ENCODE data around the gene CHAC1.

The CHAC1 gene

DNA sequence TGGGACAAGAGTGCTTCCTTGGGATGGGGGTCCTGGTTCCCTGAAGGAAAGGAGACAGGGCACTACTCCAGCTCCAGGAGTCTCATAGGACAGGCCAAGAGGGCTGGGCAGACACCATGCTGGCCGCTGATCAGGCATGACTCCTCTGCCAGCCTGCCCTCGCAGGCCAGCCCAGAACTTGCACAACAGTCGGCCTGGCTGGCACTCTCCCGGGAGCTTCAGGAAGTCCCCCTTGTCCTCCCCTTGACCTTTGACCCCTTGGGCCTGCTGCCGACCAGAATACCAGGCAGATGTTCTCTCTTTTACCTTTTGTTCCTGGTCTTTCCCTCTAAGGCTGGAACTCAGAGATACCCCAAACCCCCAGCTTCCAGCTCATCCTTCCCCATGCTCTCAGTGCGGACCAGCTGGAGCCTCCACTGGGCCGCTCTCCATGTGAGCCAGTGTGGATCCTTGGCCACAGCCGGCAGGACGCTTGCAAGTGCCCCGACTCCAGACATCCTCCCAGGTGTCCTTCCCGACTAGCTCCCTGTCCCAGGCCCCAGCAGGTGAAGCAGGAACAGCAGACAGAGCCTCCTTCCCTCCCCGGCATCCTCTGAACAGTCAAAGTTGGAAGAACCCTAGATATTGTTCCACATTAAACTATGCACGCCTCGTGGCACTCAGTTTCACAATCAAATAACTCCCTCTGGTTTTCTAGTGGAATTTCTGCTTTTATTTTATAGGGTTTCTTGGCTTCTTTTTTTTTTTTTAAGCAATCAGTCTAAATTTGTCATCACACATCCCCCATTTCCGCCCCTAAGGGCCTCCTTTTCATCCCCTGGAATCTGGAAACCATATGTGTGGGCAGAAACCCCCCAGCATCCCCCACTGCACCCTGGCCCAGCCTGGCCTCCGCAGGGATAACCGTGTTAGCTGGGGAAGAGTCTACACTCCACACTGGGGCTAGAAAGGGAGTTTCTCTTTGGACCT lies 43.3 kb upstream of the CHAC1 start:
- ChIA-PET POLR2A (no interaction called here), CTCF (interaction anchor here (0.7 to 20.5 kb wide), 7 partner anchors 14 to 111 kb away, joined by 3 to 498 read pairs (median 4); partner anchors contain the start of genes CHAC1 and DLL4)
- TF ChIP-seq, protein P1, sequence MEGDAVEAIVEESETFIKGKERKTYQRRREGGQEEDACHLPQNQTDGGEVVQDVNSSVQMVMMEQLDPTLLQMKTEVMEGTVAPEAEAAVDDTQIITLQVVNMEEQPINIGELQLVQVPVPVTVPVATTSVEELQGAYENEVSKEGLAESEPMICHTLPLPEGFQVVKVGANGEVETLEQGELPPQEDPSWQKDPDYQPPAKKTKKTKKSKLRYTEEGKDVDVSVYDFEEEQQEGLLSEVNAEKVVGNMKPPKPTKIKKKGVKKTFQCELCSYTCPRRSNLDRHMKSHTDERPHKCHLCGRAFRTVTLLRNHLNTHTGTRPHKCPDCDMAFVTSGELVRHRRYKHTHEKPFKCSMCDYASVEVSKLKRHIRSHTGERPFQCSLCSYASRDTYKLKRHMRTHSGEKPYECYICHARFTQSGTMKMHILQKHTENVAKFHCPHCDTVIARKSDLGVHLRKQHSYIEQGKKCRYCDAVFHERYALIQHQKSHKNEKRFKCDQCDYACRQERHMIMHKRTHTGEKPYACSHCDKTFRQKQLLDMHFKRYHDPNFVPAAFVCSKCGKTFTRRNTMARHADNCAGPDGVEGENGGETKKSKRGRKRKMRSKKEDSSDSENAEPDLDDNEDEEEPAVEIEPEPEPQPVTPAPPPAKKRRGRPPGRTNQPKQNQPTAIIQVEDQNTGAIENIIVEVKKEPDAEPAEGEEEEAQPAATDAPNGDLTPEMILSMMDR (IDR thresholded peaks at IDR 0.05; ENCODE audit: insufficient read depth, low read length, missing control alignments), result no peak
- no peak for DNase-seq (ENCODE audit: low read depth, low spot score)
- H3K4me3 ChIP-seq (ENCODE audit: low read depth, low read length), result no peak overlapping the region

DNA sequence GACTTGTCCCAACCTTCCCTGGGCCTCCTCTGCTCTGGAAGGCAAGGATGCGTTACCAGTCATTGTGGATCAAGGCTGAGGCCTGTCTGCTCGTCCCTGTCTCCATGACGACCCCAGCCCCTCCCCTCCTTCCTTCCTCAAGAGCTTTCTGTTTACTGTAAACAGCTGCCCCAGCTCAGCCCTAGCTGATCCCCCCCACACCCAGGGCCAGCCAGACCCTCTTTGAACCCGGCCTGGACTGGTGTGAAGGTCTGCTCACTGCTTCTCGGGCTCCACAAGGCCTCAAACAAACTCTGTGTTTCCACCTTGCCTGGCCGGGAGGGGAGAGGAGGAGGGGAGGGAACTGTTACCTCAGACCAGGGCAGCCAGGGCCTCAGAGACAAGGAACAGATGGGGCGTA lies 42.1 kb upstream of the CHAC1 start:
- ChIA-PET POLR2A (interaction anchor here (1.0 kb wide), 1 partner anchor 46 kb away, joined by 3 read pairs; no protein-coding TSS in a partner anchor), CTCF (interaction anchor here (4.8 to 20.5 kb wide), 2 partner anchors 30 to 110 kb away, joined by 35 to 498 read pairs; no protein-coding TSS in a partner anchor)
- DNase-seq (ENCODE audit: low read depth, low spot score), result no peak
- H3K4me3 ChIP-seq (ENCODE audit: low read depth, low read length), result no peak overlapping the region
- TF ChIP-seq, protein P1 (IDR thresholded peaks at IDR 0.05; ENCODE audit: insufficient read depth, low read length, missing control alignments), result no peak

DNA sequence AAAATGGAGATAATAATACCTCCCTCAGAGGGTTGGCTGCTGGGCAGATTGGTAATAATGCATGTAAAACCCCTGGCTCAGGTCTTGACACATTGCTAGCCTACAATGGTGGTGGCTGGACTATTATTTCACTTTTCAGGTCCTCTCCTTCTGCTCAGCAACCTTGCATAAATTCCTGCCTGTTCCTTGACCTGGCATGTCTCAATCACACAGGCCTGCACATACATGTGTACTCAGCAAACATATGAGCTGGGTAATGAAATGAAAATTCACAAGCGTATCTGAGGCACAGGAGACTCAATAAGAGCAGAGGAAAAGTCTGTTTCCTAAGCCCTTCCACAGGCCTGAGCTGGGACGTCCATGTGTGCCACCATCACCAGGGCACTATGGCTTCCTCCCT lies 41.6 kb upstream of the CHAC1 start:
- no peak overlapping the region for H3K4me3 ChIP-seq (ENCODE audit: low read depth, low read length)
- TF ChIP-seq, protein P1 (IDR thresholded peaks at IDR 0.05; ENCODE audit: insufficient read depth, low read length, missing control alignments), result no peak
- no peak for DNase-seq (ENCODE audit: low read depth, low spot score)
- POLR2A ChIA-PET, result interaction anchor here (1.0 kb wide), 1 partner anchor 46 kb away, joined by 3 read pairs; no protein-coding TSS in a partner anchor
- CTCF ChIA-PET, result interaction anchor here (0.7 to 20.5 kb wide), 3 partner anchors 10 to 109 kb away, joined by 3 to 498 read pairs (median 35); no protein-coding TSS in a partner anchor

DNA sequence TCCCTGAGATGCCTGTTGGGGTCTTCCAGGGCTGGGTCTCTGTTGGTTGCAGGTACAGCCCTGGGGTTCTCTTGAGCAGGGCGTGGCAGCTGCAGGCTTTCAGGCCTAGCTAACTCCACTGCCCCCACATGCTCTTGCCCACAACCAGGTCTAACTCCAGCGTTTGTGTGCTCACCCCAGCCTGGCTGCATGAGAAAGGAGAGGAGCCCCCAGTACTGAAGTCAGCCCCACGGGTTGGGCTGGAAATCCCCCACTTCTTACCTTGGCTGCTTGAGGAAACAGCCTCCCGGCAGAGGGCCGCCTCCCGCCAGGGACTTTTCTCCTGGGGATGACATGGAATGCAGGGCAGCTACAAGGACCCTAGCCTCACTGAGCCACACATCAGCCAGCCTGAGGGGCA lies 40.8 kb upstream of the CHAC1 start:
- H3K4me3 ChIP-seq (ENCODE audit: low read depth, low read length), result no peak overlapping the region
- DNase-seq (ENCODE audit: low read depth, low spot score), result no peak
- TF ChIP-seq, protein P1 (IDR thresholded peaks at IDR 0.05; ENCODE audit: insufficient read depth, low read length, missing control alignments), result no peak
- CTCF ChIA-PET, result interaction anchor here (4.8 to 20.5 kb wide), 2 partner anchors 29 to 108 kb away, joined by 35 to 498 read pairs; no protein-coding TSS in a partner anchor
- POLR2A ChIA-PET, result no interaction called here

DNA sequence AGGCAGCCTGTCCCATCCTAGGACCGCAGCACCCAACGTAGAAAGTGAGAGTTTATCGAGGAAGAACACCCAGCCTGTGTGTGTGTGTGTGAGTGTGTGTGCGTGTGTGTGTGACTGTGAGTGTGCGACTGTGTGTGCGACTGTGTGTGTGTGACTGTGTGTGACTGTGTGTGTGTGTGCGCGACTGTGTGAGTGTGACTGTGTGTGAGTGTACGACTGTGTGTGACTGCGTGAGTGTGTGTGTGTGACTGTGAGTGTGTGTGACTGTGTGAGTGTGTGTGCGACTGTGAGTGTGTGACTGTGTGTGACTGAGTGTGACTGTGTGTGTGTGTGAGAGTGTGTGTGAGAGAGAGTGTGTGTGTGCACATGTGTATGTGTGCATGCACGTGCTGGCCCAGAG lies 39.3 kb upstream of the CHAC1 start:
- TF ChIP-seq, protein P1 (IDR thresholded peaks at IDR 0.05; ENCODE audit: insufficient read depth, low read length, missing control alignments), result no peak
- ChIA-PET CTCF (interaction anchor here (0.9 to 6.6 kb wide), 5 partner anchors 8 to 271 kb away, joined by 3 to 57 read pairs (median 14); no protein-coding TSS in a partner anchor), POLR2A (no interaction called here)

DNA sequence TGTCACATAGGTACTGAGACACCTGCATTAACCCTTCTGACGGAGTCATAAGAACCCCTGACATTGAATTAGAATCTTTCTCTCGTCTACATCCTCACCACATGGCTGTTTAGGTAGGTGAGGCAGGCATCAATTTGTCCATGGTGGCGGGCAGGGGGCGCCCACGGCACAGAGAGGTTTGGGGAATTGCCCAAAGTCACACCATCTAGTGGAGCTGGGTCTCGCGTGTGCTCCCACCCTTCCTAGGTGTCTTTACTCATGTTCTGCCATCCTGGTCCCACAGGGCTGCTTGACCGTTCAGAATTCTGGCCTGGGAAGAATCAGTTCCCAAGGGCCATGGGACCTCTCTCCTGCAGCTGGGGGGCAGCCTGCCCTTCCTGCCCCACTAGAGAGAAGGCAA lies 38.8 kb upstream of the CHAC1 start:
- POLR2A ChIA-PET, result no interaction called here
- DNase-seq (ENCODE audit: low read depth, low spot score), result no peak
- CTCF ChIA-PET, result interaction anchor here (0.9 to 6.6 kb wide), 8 partner anchors 8 to 271 kb away, joined by 3 to 57 read pairs (median 8); no protein-coding TSS in a partner anchor
- TF ChIP-seq, protein P1 (IDR thresholded peaks at IDR 0.05; ENCODE audit: insufficient read depth, low read length, missing control alignments), result no peak
- H3K4me3 ChIP-seq (ENCODE audit: low read depth, low read length), result no peak overlapping the region

More for the DNA sequence above, 39.3 kb upstream of the CHAC1 start:
- no peak for DNase-seq (ENCODE audit: low read depth, low spot score)
- H3K4me3 ChIP-seq (ENCODE audit: low read depth, low read length), result no peak overlapping the region
